ENCODE data around the gene ATP8B4.

DNA sequence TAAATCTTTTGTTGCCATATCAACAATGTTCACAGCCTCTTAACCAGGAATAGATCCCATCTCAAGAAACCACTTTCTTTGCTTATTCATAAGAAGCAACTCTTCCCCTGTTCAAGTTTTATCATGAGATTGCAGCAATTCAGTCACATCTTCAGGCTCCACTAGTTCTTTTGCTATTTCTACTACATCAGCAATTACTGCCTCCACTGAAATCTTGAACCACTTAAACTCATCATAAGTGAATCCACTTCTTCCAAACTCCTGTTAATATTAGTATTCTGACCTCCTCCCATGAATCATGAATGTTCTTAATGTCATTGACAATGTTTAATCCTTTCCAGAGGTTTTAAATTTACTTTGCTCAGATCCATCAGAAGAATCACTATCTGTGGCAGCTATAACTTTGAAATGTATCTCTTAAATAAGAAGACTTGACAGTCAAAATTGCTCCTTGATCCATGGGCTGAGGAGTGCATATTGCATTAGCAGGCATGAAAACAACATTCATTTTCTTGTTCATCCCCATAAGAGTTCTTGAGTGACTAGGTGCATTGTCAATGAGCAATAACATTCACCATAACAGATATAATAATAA, 292.3 kb downstream of the ATP8B4 start:
- TF ChIP-seq, protein P1, sequence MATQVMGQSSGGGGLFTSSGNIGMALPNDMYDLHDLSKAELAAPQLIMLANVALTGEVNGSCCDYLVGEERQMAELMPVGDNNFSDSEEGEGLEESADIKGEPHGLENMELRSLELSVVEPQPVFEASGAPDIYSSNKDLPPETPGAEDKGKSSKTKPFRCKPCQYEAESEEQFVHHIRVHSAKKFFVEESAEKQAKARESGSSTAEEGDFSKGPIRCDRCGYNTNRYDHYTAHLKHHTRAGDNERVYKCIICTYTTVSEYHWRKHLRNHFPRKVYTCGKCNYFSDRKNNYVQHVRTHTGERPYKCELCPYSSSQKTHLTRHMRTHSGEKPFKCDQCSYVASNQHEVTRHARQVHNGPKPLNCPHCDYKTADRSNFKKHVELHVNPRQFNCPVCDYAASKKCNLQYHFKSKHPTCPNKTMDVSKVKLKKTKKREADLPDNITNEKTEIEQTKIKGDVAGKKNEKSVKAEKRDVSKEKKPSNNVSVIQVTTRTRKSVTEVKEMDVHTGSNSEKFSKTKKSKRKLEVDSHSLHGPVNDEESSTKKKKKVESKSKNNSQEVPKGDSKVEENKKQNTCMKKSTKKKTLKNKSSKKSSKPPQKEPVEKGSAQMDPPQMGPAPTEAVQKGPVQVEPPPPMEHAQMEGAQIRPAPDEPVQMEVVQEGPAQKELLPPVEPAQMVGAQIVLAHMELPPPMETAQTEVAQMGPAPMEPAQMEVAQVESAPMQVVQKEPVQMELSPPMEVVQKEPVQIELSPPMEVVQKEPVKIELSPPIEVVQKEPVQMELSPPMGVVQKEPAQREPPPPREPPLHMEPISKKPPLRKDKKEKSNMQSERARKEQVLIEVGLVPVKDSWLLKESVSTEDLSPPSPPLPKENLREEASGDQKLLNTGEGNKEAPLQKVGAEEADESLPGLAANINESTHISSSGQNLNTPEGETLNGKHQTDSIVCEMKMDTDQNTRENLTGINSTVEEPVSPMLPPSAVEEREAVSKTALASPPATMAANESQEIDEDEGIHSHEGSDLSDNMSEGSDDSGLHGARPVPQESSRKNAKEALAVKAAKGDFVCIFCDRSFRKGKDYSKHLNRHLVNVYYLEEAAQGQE (IDR thresholded peaks at IDR 0.05): no peak
- no peak for TF ChIP-seq TAF1 (conservative IDR thresholded peaks at IDR 0.05)
- TF ChIP-seq, protein P2, sequence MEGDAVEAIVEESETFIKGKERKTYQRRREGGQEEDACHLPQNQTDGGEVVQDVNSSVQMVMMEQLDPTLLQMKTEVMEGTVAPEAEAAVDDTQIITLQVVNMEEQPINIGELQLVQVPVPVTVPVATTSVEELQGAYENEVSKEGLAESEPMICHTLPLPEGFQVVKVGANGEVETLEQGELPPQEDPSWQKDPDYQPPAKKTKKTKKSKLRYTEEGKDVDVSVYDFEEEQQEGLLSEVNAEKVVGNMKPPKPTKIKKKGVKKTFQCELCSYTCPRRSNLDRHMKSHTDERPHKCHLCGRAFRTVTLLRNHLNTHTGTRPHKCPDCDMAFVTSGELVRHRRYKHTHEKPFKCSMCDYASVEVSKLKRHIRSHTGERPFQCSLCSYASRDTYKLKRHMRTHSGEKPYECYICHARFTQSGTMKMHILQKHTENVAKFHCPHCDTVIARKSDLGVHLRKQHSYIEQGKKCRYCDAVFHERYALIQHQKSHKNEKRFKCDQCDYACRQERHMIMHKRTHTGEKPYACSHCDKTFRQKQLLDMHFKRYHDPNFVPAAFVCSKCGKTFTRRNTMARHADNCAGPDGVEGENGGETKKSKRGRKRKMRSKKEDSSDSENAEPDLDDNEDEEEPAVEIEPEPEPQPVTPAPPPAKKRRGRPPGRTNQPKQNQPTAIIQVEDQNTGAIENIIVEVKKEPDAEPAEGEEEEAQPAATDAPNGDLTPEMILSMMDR (IDR thresholded peaks at IDR 0.05; ENCODE audit: low read depth, low read length, missing input control): no peak
- TF ChIP-seq FOXA1 (IDR thresholded peaks at IDR 0.05): no peak
- TF ChIP-seq RAD21 (IDR thresholded peaks at IDR 0.05): no peak
- TF ChIP-seq, protein P3, sequence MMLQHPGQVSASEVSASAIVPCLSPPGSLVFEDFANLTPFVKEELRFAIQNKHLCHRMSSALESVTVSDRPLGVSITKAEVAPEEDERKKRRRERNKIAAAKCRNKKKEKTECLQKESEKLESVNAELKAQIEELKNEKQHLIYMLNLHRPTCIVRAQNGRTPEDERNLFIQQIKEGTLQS (IDR thresholded peaks at IDR 0.05): no peak
- no peak for TF ChIP-seq HNF4G (IDR thresholded peaks at IDR 0.05)
- TF ChIP-seq, protein P4, sequence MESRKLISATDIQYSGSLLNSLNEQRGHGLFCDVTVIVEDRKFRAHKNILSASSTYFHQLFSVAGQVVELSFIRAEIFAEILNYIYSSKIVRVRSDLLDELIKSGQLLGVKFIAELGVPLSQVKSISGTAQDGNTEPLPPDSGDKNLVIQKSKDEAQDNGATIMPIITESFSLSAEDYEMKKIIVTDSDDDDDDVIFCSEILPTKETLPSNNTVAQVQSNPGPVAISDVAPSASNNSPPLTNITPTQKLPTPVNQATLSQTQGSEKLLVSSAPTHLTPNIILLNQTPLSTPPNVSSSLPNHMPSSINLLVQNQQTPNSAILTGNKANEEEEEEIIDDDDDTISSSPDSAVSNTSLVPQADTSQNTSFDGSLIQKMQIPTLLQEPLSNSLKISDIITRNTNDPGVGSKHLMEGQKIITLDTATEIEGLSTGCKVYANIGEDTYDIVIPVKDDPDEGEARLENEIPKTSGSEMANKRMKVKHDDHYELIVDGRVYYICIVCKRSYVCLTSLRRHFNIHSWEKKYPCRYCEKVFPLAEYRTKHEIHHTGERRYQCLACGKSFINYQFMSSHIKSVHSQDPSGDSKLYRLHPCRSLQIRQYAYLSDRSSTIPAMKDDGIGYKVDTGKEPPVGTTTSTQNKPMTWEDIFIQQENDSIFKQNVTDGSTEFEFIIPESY (IDR thresholded peaks at IDR 0.05): no peak
- TF ChIP-seq YY1 (IDR thresholded peaks at IDR 0.05): no peak
- TF ChIP-seq EGR1 (IDR thresholded peaks at IDR 0.05; ENCODE audit: low read depth in 2 of 2): no peak
- no peak for TF ChIP-seq GABPA (IDR thresholded peaks at IDR 0.05 in 1 of 2, conservative IDR thresholded peaks at IDR 0.05 in 1 of 2)
- TF ChIP-seq, protein P5, sequence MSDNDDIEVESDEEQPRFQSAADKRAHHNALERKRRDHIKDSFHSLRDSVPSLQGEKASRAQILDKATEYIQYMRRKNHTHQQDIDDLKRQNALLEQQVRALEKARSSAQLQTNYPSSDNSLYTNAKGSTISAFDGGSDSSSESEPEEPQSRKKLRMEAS (IDR thresholded peaks at IDR 0.05): no peak
- no peak for TF ChIP-seq SP1 (IDR thresholded peaks at IDR 0.05)
- no peak for TF ChIP-seq JUND (IDR thresholded peaks at IDR 0.05)

Data from liver (tissue), 3 donors.